GM21390 (cell line): ENCODE data around the gene TMEM196.

ENCODE experiments used
- ATAC-seq: cut with Tn5 transposase; IDR thresholded peaks from one replicate; pipeline ENCODE4 v1.9.1; 2021; ENCODE audit not compliant: unreplicated experiment

TMEM196 gene

DNA sequence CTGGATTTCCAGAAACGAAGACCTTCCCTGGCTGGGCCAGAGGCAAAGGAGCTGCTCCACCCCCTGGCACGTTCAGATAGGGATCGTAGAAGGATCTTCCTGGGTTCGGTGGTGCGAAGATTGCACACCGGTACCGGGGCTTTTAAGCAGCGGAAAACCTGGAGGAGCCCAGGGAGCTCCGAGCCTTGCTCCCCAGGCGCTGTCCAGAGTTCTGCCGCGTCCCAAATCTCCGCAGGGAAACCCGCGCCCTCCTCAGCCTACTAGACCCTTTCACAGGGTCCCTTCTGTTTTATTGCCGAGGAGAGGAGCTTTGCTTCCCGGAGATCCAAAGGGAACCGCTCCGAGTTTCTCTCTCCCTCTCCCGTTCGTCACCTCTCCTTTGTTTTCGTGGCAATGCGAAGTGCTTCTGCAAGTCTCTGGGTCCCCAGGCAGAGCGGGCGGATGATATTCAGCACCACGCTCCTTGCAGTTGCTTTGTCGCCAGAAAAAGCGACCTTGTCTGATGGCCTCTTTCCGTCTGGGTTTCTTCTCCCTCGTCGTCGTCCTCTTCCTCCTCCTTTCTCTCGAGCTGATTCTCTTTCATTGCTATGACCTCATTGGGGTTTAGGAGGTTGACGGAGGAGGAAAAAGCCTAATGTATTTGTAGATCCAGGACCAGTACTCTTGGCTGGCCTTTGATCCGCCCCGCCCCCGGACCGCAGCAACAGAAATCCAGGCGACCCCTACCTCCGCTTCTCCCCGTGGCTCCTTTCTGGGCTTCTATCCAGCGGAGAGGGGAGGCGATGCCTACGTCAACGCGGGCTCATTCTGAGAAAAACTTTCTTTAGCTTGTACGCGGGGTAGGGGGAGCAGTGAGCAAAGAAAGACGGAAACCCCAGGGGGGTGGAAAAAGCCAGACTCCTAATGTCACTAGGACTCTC is at the start of gene TMEM196:
Gene TMEM196, minus strand, starts transcription at position 777 of the 920 bp plus-strand sequence. CDS start 921 bp downstream, outside the sequence.
- ATAC-seq: peak; percentile 48

GRCh38 chr7:19816128-19816527 is 42.7 kb upstream of the TMEM196 start:
- ATAC-seq: no peak

DNA sequence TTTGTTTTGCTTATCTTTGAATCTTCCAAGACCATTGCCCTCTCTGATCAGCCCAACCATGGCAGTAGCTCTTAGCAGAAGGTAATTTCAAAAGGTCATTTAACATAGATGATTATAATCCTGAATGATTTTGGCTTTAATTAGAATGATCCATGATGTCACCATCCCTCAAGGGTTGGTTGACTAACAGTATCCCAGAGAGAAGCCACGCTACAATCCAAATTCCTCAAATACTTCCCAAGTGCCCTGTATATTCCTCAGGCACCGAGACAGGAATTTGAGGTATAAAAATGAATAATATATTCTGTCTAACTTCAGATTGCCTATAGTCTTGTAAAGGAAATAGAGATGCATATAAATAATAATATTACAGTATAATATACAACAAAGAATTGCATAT is 42.1 kb upstream of the TMEM196 start:
- ATAC-seq: no peak

DNA sequence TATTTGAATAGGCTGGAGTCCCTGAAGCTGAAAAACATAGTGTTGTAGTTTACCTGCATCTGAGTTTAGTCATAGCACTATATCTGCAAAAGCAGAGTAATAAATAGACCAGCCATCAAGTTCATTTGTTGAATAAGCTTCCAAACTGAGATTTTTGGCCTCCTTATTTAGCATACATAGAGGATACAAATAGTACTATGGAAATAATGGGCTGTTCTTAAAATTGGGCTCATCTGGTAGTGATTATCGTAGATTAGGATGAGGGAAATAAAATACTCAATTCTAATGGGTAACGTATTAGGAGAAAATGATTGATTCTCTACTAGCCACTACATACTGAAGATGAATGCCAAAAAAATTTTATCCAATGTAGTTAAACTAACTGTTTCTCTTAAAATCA is 41.4 kb upstream of the TMEM196 start:
- ATAC-seq: no peak

GRCh38 chr7:19811386-19811785 is 38.0 kb upstream of the TMEM196 start:
- no peak for ATAC-seq

DNA sequence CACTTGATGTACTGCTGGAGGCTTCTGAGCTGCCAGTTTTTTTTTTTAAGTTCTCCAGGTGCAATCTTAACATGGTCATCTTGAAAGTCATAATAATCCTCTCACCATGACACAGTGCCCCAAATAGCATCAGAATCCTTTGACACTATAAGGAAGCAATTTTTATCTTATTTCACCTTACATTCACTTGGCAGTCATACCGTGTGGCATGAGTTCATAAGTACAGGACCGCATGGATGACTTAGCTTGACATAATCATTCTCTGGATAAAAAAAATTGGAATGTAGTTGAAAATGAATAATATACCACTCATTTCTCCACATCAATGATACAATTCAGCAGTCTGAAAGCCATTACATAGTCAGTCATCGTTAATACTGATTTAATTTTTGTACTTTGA is 25.6 kb upstream of the TMEM196 start:
- ATAC-seq: no peak

GRCh38 chr7:19783541-19783940 is 10.1 kb upstream of the TMEM196 start:
- ATAC-seq: no peak

GRCh38 chr7:19776981-19777380 is 3.6 kb upstream of the TMEM196 start:
- no peak for ATAC-seq

DNA sequence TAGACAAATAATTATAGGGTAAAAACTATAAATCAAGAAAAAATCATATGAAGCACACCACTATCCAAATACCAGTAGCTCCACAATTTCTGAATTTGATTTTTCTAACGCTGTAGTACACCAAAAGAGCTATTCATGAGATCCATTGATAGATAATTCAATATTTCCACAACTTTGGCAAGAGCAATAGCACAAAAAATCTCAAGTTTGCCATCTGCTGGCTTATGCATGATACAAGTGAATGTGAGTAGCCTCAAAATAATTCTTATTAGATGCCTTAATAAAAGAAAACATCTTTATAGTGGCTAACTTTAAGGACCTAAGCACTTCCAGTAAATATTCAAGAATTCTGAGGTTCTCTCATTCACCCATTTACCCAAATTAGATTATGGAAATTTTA is 2.2 kb upstream of the TMEM196 start:
- no peak for ATAC-seq

DNA sequence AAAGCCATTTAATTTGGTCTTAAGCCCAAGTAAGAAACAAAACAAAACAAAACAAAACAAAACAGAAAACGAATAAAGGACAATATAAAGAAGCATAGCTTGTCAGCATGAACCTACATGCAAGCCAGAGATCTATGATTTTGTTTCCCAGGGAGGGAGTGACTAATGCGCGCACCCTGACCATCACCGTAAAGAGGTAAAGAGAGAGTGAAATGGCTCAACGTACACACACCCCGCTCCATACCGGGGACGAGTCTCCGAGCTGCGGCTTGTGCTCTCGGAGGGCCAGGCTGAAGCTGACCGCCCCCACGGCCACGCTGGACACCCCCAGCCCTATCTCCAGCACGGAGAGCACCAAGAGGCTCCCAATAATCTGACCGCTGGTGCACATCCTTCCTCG is 1.1 kb downstream of the TMEM196 start:
- ATAC-seq: no peak

- ATAC-seq: no peak
Measured at GRCh38 chr7:19762631-19763030, 10.8 kb downstream of the TMEM196 start.

GRCh38 chr7:19754521-19755116 is 18.8 kb downstream of the TMEM196 start:
- no peak for ATAC-seq

DNA sequence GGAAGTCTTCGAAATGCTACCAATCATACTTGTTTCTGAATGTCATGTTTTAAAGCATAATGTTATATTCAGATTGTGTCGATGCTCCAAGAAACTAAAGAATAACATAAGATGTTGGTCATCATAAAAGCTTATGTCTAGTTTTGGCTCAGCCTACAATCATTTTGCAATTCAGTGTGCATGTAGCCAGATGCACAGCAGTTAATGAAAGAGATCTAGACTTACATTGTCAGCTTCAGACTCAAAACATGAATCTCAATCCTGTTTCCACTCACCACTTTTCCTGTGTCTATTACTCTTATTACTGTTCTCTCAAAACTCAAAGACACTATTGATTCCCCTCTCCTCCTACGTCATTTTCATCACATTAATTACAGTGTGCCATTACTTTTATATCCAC is 21.4 kb downstream of the TMEM196 start:
- no peak for ATAC-seq

- ATAC-seq: no peak
Measured at GRCh38 chr7:19749658-19750057, 23.8 kb downstream of the TMEM196 start.

DNA sequence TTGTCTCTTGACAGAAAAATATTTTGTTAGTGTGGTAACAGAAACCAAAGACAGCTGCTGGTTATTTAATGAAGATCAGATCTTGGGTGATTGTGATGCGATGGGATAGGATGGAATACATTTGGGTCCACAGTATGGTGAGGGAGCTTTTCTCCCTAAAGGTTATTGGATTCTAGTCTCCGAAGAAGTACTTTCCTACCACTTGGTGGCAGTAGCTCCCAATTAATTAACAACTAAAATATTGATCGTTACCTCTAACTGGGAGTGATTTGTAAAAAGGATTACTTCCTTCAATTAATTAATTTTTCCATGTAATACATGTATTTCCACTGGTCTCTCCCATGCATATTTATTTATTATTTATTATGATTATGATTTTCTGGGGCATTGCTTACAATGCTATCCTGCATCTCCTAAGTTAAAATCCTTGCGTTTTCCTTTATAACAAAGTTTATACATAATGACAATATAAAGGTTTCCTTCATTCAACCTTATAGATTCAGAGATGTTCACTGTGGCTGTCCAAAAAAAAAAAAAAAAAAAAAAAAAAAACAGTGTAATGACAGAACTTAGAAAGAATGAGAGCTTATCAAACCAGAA is 25.6 kb downstream of the TMEM196 start:
- no peak for ATAC-seq

GRCh38 chr7:19744075-19744474 is 29.3 kb downstream of the TMEM196 start:
- ATAC-seq: no peak

GRCh38 chr7:19728716-19729115 is 44.7 kb downstream of the TMEM196 start:
- ATAC-seq: no peak

GRCh38 chr7:19725770-19726169 is 47.6 kb downstream of the TMEM196 start:
- ATAC-seq: no peak

- no peak for ATAC-seq
Measured at GRCh38 chr7:19715499-19715898, 57.9 kb downstream of the TMEM196 start.

DNA sequence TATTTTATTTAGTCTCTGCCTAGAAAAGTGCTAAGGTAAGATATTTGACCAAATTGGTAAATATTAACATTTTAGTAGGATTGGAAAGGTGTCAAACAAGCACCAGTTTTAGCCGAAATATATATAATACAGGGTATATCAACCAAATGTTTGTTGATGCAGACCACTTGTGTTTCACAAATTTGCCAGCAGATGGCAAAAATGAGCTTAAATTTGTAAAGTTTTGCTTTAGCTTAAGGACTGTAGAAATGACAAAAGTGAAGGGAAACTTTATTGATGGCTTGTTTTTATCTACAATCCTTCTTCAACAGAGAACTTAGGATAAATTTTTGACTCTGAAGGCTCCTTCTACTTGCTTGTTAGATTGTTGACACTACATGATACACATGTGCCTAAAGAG is 59.7 kb downstream of the TMEM196 start:
- ATAC-seq: no peak

- ATAC-seq: peak; percentile 4
Measured at GRCh38 chr7:19709249-19709578, 64.2 kb downstream of the TMEM196 start.
